ENCODE data around the gene ING5.

Gene ING5

DNA sequence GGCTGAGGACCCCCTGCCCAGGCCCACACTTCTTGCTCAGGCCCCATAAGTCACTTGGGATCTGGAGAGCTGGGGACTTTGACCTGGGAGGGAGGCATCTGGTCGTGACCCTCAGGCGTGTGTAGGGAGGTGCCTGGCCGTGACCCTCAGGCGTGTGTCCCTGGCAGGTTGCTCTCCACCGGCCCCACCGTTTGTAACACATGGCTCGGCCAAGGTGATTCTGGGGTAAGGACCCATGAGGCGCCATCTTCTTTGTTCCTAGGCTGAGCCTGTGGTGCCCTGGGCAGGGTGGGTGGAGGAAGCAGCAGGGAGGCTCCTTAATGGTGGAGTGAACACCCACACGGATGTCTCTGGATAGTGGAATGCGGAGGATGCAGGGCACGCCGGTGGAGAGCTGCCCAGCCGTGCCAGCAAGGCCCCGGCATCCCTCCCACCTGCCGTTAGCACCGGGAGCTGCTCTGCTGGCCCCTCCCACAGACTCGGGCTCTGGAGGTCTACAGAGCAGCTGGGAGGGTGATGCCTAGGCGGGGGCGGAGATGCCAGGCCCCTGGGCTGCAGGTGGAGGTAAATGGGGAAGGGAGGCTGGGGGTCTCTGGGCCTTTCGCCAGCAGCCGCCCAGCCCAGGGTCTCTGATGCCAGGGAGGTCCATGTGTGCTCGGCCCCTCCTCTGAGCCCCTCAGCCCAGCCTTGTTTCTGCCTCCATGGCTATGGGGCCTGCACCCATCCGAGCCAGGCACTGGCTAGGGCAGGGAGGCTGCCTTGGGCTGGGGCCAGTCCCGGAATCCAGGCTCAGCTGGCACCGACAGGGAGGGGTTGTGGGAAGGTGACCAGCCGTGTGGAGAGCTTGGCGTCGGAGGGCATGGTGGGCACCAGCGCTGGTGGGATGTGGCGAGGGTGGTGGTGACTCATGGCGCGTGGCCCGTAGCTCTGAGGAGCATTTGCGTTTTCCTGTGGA, 73.7 kb downstream of the ING5 start:
- TF ChIP-seq, protein P1, sequence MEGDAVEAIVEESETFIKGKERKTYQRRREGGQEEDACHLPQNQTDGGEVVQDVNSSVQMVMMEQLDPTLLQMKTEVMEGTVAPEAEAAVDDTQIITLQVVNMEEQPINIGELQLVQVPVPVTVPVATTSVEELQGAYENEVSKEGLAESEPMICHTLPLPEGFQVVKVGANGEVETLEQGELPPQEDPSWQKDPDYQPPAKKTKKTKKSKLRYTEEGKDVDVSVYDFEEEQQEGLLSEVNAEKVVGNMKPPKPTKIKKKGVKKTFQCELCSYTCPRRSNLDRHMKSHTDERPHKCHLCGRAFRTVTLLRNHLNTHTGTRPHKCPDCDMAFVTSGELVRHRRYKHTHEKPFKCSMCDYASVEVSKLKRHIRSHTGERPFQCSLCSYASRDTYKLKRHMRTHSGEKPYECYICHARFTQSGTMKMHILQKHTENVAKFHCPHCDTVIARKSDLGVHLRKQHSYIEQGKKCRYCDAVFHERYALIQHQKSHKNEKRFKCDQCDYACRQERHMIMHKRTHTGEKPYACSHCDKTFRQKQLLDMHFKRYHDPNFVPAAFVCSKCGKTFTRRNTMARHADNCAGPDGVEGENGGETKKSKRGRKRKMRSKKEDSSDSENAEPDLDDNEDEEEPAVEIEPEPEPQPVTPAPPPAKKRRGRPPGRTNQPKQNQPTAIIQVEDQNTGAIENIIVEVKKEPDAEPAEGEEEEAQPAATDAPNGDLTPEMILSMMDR (IDR thresholded peaks at IDR 0.05), result no peak

DNA sequence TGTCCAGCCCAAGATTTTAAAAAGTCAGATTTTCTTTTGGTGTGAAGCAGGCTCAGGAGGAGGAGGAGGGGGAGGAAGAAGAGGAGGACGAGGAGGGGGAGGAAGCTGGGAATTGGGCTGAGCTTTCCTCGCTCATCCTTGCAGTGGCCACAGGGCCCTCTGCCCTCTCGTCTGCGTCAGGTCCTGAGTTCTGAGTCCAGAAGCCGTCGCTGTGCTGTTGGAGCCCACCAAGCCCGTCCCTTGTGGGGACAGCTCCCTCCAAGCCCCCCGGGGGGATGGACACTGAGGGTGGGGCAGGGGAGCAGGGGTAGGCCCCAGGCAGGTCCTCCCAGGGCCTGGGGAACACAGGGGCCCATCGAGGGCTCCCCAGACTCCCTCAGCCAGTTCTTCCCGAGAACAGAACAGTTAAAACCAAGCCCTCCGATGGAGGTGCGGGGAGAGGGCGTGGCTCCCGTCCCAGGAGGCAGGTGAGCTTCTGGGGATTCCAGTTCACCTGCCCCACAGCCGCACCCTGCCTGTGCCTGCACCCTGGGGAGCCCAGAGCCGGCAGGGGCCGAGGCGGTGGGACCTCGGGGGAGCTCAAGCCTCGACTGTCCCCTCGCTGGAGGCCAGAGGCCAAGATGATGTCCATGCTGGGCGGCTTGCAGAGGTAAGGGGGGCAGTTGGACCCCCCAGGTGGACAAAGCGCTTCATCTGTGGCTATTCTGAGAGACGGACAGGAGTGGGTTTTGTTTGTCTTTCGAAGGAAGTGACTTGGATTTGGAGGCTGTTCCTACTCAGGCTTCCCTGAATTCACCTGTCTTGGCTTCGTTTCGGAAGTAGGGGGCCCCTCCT, 74.7 kb downstream of the ING5 start, which contains the start of gene GAL3ST2:
Gene GAL3ST2 (plus strand): TSS at position 487 of the 834 bp plus-strand sequence. CDS start 134 bp downstream, at position 621.
- TF ChIP-seq, protein P1 (IDR thresholded peaks at IDR 0.05), result no peak

DNA sequence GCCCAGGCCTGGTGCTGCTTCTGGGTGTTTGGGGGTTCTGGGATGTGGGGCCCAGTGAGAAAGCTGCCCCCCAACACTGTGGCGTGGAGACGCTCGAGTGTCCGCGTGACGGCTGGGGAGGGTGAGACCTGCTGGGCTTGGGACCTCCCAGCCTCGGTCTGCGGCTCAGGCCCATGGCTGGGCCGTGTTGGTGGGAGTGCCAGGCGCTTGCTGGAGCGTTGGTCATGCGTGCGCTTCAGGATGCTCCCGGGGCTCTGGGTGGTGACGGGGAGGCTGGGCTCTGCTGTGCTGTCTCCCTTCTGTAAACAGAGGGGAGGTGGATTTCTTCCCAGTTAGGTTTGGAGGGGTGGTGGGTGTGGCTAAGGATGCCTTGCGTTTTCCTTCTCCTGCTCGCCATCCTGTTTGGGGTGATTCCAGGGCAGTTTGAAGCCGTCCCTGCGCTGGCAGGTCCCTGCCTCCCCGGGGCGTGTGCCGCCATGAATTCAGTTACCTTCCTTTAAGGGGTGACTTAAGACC, 75.4 kb downstream of the ING5 start:
- TF ChIP-seq, protein P1 (IDR thresholded peaks at IDR 0.05), result no peak

DNA sequence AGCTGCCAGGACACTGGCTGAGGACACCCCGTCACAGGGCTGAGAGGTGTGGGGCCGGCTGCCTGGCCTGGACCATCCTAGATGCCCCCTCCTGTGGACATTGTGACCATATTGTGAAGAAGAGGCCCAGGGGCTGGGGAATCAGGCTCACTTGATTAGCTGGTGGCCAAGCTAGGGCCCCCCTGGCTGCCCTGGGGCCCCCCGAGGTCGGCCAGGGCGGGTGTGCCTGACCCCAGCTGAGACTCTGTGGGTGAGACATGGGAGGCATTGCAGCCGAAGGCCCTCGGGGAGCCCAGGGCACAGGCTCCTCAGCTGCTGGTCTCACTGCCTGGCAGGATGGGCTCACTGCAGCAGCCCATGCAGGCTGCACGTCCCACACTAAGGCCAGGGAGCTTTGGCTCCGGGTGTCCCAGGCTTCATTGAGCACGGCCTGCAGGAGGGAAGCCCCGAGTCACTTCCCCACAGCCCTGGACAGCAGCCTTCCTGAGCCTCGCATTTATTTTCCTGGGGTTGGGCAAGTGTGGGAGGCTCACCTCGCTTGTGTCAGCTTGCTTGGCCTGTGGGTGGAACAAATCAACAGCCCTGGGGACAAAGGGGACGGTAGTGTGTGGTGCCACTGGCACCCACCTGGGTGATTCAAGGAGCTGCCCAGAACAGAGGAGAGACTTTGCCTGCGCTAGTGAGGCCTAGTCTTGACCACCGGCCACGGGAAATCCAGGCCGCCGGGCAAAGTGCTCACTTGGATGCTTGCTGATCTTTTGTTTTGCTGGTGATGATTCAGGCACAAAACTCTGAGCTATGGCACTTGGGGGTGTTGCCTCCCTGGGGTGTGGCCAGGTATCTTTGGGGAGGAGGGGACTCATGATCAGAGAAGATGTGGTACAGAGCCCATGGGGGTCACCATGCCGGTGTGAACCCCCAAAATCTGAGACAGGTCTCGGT, 76.1 kb downstream of the ING5 start:
- TF ChIP-seq, protein P1 (IDR thresholded peaks at IDR 0.05), result no peak

Data from LNCAP (cell line).